Esophagus (tissue), 2 donors: ENCODE results near the gene DLGAP1. TPM values are rescaled to one million over a fixed set of nuclear protein-coding genes. Genes with fewer than 3 reads are reported as not detected.

Source experiments
- H3K27ac ChIP-seq, 2 donors: one replicate each; pipeline ENCODE4 v1.5.1; 2013; ENCODE audit warnings: low read depth in 2 of 2, mild to moderate bottlenecking in 2 of 2, inconsistent platforms in 1 of 2, low read length in 1 of 2, moderate library complexity in 1 of 2
- H3K27me3 ChIP-seq, 2 donors: one replicate each; pipeline ENCODE4 v1.6.1; 2013; ENCODE audit warnings: low read length in 2 of 2, control low read depth in 1 of 2, mild to moderate bottlenecking in 1 of 2; ENCODE audit not compliant: insufficient read depth in 2 of 2, control insufficient read depth in 1 of 2
- H3K36me3 ChIP-seq, 2 donors: one replicate each; pipeline ENCODE4 v1.6.1; 2013; ENCODE audit warnings: low read length in 1 of 2; ENCODE audit not compliant: control insufficient read depth in 2 of 2, insufficient read depth in 2 of 2
- H3K4me1 ChIP-seq, 2 donors: one replicate each; pipeline ENCODE4 v1.6.1; 2013; ENCODE audit warnings: low read length in 1 of 2; ENCODE audit not compliant: control insufficient read depth in 2 of 2, insufficient read depth in 2 of 2
- H3K4me3 ChIP-seq, 2 donors: one replicate each; pipeline ENCODE4 v1.5.1; 2013; ENCODE audit warnings: low read length in 2 of 2, mild to moderate bottlenecking in 2 of 2, low read depth in 1 of 2, moderate library complexity in 1 of 2
- H3K9me3 ChIP-seq, 2 donors: one replicate each; pipeline ENCODE4 v1.6.1; 2013; ENCODE audit warnings: mild to moderate bottlenecking in 2 of 2, low read depth in 1 of 2, low read length in 1 of 2, moderate library complexity in 1 of 2; ENCODE audit not compliant: control insufficient read depth in 2 of 2, insufficient read depth in 1 of 2
- WGBS, 2 donors: extraction: QIAGEN DNeasy Blood & Tissue Kit; methylation state at CpG; one replicate each; pipeline ENCODE4 v1.1.7; 2013; 5-methylcytosine and 5-hydroxymethylcytosine counted together
- polyA plus RNA-seq, 2 donors: library from polyadenylated mRNA; stranded (reverse); fragments of 200-250 nt; gene quantifications; one replicate each; pipeline ENCODE4 v1.2.3, GENCODE V29; 2013
- donor health status: healthy with polysubstance abuse.
- donor health status: Bipolar disorder and iron deficiency.

DLGAP1 gene
- polyA plus RNA-seq, 2 donors: 0.47 to 0.59 TPM

DNA sequence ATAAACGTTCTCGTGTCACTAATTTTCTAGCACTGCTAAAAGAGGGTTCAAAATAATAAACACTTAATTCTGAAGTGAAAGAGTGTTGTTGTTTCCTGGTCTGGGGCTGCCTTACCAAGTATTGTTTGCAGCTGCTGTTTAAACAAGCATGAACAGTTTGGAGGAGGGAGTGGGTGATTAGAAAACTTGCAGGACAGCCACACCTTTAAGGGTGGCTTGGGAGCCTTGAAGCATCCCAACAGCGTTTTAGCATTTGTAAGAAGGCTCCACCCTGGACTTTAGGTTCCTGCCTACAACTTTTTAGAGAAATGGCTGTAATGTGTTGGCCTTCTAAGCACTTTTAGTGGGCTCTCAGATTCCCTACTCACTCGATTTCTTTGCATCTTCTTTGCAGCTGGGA lies 633.6 kb downstream of the DLGAP1 start:
- no peaks in the 10 kb centered on the region for H3K4me1 ChIP-seq
- no peaks in the 10 kb centered on the region for H3K9me3 ChIP-seq
- H3K27me3 ChIP-seq: no peaks in the 10 kb centered on the region
- 52 to 56% methylated on average over 4 of the region's 4 CpGs for WGBS, 2 donors
- H3K36me3 ChIP-seq: no peaks in the 10 kb centered on the region
- no peak overlapping the region for H3K4me3 ChIP-seq
- no peak overlapping the region for H3K27ac ChIP-seq

DNA sequence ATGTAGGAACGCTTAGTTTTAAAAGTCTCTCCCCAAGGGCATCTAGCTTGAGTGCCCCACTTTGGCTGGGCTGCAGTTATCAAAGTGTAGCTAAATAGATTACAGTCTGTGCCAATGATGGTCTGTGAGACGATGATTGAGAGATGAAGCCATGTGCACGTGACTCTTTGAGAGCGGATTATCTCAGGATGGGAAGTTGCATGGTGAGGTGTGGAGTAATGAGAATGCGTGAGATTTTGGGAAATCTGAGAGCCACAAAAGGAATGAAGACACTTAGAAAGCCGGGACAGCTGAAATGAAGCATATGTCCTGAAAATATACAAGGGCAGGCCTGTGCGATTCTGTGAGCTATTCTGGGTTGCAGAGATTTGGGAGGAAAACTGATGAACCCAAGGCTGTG lies 635.1 kb downstream of the DLGAP1 start:
- Histone ChIP-seq H3K4me1 (no peaks in the 10 kb centered on the region), H3K36me3 (no peaks in the 10 kb centered on the region), H3K27ac (no peak overlapping the region), H3K9me3 (no peaks in the 10 kb centered on the region), H3K4me3 (no peak overlapping the region), H3K27me3 (no peaks in the 10 kb centered on the region)
- WGBS, 2 donors: 84% methylated on average over 7 of the region's 7 CpGs

DNA sequence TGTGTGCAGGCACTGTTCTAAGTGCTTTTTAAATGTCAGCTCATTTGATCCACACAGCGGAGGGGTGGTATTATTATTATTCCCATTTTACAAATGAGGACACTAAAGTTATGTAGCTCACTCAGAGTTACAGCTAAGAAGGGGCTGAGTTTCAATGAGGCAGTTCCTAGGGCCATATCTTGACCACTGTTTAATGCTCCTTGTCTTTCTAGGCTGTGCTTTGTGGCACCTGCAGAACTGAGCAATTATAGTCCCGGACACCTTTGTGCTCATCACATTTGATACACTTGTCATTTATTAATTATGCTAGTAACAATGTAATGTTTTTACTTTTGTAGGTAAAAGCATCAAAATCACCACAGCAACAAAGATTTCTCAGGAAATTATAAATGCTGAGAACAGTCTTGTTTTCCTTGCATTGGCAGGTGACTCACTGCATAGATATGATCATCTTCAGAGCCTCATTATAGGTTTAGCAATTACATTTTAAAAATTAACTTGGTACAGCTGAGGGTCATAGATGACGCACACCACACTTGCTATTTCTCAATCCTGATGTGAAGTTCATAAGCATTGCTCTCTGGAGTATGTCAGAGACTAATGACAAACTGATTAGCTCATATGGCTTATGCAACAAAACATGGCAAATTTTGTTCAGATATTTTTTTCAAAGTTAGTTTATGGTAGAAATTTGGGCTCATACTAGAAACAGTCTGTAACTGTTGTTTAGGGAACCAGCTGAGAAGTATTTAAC lies 638.3 kb downstream of the DLGAP1 start:
- Histone ChIP-seq H3K27ac (no peak overlapping the region), H3K36me3 (no peaks in the 10 kb centered on the region), H3K4me3 (no peak overlapping the region), H3K27me3 (no peaks in the 10 kb centered on the region), H3K9me3 (no peaks in the 10 kb centered on the region), H3K4me1 (no peaks in the 10 kb centered on the region)
- WGBS, 2 donors: 64 to 69% methylated on average over 3 of the region's 3 CpGs

DNA sequence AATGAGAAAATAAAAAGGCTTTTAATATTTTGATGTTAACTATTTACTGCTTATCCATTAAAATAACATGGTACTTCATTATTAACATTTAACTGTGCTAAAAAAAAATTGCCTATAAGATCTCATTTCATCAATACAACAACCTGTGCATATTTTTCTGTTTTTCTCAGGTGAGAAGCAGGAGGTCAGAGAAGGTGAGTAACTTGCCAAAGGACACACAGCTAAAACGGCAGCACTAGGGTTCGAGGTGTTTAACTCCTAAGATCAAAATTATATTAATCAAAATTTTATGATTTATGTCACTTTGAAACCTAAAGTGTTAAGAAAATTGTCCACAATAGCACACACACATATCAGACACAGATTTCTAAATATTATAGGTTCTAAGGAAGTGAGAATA lies 639.1 kb downstream of the DLGAP1 start:
- H3K36me3 ChIP-seq: no peaks in the 10 kb centered on the region
- H3K27ac ChIP-seq: no peak overlapping the region
- no peaks in the 10 kb centered on the region for H3K9me3 ChIP-seq
- no peaks in the 10 kb centered on the region for H3K4me1 ChIP-seq
- no peaks in the 10 kb centered on the region for H3K27me3 ChIP-seq
- no peak overlapping the region for H3K4me3 ChIP-seq
- WGBS, 2 donors: 74 to 83% methylated on average over 2 of the region's 2 CpGs

DNA sequence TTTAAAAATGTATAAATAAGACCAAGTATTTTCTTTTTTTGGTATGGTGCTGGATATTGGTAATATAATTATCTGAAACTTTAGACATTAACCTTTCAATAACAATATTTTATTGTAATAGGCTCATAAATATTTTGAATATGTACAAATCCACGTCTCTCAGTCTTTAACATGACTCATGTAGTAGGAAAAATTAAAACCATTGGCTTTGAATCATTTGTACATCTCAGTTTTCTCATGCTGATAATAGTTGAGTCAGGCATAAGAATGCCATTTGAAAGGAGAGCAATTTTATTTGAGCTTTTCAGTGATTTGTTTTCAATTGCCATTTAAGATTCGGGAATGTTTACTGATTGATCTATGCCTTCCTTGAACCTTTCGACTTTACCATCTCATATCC lies 640.3 kb downstream of the DLGAP1 start:
- H3K27ac ChIP-seq: no peak overlapping the region
- 76 to 77% methylated on average over 3 of the region's 3 CpGs for WGBS, 2 donors

DNA sequence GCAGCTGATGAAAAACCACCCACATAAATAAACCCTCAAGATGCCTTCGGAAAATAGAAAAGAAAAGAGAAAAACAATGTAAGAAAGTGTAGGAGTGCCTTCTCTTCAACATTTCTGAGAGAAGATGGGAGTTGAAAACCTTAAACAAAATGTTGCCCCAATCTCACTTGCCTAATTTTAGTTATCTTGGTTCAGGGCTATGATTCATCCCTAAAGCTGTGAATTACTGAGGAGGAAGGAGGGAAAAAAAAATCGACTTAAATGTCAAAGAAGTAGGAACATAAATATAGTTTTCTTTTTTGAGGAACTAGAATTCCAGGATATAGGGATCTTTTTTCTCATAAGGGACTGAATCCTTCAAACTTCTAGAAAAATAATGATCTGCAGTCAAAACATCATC lies 644.8 kb downstream of the DLGAP1 start:
- H3K4me1 ChIP-seq: no peaks in the 10 kb centered on the region
- 71 to 78% methylated on average over 2 of the region's 2 CpGs for WGBS, 2 donors

More for the DNA sequence above, 640.3 kb downstream of the DLGAP1 start:
- Histone ChIP-seq H3K27me3 (no peaks in the 10 kb centered on the region), H3K4me1 (no peaks in the 10 kb centered on the region), H3K4me3 (no peak overlapping the region), H3K9me3 (no peaks in the 10 kb centered on the region), H3K36me3 (no peaks in the 10 kb centered on the region)

DNA sequence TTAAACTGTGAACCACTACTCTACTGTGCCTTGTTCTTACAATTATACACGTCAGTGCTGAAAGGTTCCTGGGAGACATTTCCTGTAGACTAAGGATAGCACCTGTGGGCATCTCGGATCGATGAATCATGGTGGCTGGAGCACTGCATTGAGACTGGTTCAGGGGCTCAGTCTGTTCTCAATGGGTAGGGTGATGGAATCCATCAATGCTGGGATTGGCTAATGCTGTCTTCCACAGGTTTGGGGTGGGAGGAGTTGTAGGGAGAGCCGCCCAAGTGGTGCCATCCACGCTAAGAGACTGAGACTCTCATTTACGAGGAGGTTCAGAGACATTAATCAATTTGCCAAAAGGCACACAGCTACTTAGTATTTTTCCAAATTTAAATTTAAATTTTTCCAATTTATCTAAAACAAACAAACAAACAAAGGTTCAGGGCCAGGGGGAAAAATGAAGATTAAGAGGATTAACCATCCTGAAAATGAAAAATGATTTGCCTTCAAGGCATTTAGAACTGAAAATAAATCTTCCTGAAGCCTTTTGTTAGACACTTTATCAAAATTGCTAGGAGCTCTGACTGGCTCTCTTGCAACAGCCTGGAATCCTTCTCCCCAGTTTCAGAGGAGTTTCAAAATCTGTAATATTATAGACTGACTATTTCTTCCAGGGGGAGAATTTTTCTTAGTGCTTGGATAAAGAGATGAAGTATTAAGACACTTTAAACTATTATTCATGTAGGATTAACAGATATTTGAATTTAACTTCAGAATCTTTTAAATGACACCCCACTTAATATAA lies 645.9 kb downstream of the DLGAP1 start:
- Histone ChIP-seq H3K27me3 (no peaks in the 10 kb centered on the region), H3K4me3 (no peak overlapping the region), H3K9me3 (no peaks in the 10 kb centered on the region), H3K27ac (no peak overlapping the region), H3K36me3 (no peaks in the 10 kb centered on the region), H3K4me1 (no peaks in the 10 kb centered on the region)
- WGBS, 2 donors: 79 to 84% methylated on average over 6 of the region's 6 CpGs

More for the DNA sequence above, 644.8 kb downstream of the DLGAP1 start:
- Histone ChIP-seq H3K36me3 (no peaks in the 10 kb centered on the region), H3K9me3 (no peaks in the 10 kb centered on the region), H3K27ac (no peak overlapping the region), H3K27me3 (no peaks in the 10 kb centered on the region), H3K4me3 (no peak overlapping the region)

DNA sequence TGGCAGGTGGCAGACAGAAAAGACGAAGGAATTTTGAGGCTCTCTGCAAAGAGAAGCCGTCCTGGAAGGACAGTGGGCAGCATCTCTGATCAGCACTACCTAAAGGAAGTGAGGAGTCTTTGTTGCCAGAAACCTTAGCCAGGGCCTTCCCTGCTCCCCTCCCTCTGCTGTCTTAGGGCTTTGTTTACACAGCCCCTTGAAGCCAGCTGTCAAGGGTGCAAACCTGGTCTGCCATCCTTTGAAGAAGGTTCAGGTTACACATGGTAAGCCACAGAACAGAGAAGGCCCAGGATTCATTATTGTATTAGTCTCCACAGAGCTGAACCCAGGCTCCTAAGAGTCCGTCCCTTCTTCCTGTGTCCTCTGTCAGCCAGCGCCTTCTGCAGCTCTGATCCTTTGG lies 648.5 kb downstream of the DLGAP1 start:
- 78 to 82% methylated on average over 4 of the region's 4 CpGs for WGBS, 2 donors
- no peaks in the 10 kb centered on the region for H3K27me3 ChIP-seq

DNA sequence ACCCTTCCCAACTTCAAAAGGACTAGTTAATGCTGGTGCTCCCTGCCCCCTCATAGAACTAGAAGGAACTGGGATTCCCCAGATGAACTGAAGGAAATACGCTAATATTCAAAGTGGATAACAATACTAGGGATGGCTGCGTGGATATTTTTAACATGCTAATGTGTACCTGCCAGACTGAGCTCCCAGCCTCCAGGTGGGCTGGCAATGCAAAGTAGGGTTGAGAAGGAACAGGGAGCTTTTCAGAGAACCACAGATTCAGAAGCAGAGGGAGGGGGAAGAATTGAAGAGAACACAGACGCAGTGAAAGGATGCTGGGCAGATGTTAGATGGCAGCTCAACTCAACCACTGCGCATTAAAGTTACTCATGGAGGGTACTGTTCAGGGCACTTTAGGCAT lies 650.8 kb downstream of the DLGAP1 start:
- H3K27me3 ChIP-seq: no peaks in the 10 kb centered on the region
- WGBS, 2 donors: 87 to 91% methylated on average over 4 of the region's 4 CpGs
- no peak overlapping the region for H3K4me3 ChIP-seq
- H3K4me1 ChIP-seq: no peaks in the 10 kb centered on the region
- peaks cover 0 to 3% of the 10 kb centered on the region in 2 donors for H3K36me3 ChIP-seq
- H3K9me3 ChIP-seq: no peaks in the 10 kb centered on the region
- H3K27ac ChIP-seq: no peak overlapping the region

More for the DNA sequence above, 648.5 kb downstream of the DLGAP1 start:
- peaks cover 0 to 3% of the 10 kb centered on the region in 2 donors for H3K36me3 ChIP-seq
- H3K4me1 ChIP-seq: no peaks in the 10 kb centered on the region
- H3K9me3 ChIP-seq: no peaks in the 10 kb centered on the region
- no peak overlapping the region for H3K27ac ChIP-seq
- H3K4me3 ChIP-seq: no peak overlapping the region
